Liver (tissue), 9 donors: Measurements from ENCODE around the gene SEC62. TPM values are rescaled to one million over a fixed set of nuclear protein-coding genes. Genes with fewer than 3 reads are reported as not detected.

Experiments used
- DNase-seq: peaks from one replicate; pipeline ENCODE4 v3.0.0-alpha.2; 2017; ENCODE audit warnings: low spot score
- H3K27ac ChIP-seq, 2 donors: one replicate each; pipeline ENCODE4 v1.7.0; 2013; ENCODE audit warnings: inconsistent platforms in 2 of 2, low read length in 2 of 2, control low read depth in 1 of 2, low read depth in 1 of 2, mild to moderate bottlenecking in 1 of 2
- H3K27me3 ChIP-seq, 4 donors: one replicate each; pipeline versions ENCODE4 v1.6.1 to v1.7.0; 2013; ENCODE audit warnings: low read length in 3 of 4, inconsistent platforms in 1 of 4, mild to moderate bottlenecking in 1 of 4, moderate library complexity in 1 of 4; ENCODE audit not compliant: control insufficient read depth in 4 of 4, insufficient read depth in 4 of 4
- H3K36me3 ChIP-seq, 4 donors: one replicate each; pipeline versions ENCODE4 v1.6.1 to v1.7.0; 2013; ENCODE audit warnings: low read length in 3 of 4, mild to moderate bottlenecking in 3 of 4, low read depth in 1 of 4, moderate library complexity in 1 of 4; ENCODE audit not compliant: control insufficient read depth in 4 of 4, insufficient read depth in 3 of 4
- H3K4me1 ChIP-seq, 4 donors: one replicate each; pipeline versions ENCODE4 v1.6.1 to v1.7.0; 2013; ENCODE audit warnings: low read length in 3 of 4, mild to moderate bottlenecking in 3 of 4, moderate library complexity in 1 of 4; ENCODE audit not compliant: control insufficient read depth in 4 of 4, insufficient read depth in 4 of 4
- H3K4me3 ChIP-seq, 3 donors: one replicate each; pipeline versions ENCODE4 v1.6.1 to v1.7.0; 2013; ENCODE audit warnings: low read length in 3 of 3, control low read depth in 1 of 3, low read depth in 1 of 3, mild to moderate bottlenecking in 1 of 3
- H3K9ac ChIP-seq, 2 donors: one replicate each; pipeline ENCODE4 v1.7.0; 2013; ENCODE audit warnings: low read length in 2 of 2, mild to moderate bottlenecking in 2 of 2, moderate library complexity in 2 of 2, control low read depth in 1 of 2, low read depth in 1 of 2
- H3K9me3 ChIP-seq, 4 donors: one replicate each; pipeline versions ENCODE4 v1.6.1 to v1.7.0; 2013; ENCODE audit warnings: low read length in 3 of 4; ENCODE audit not compliant: control insufficient read depth in 4 of 4
- EGR1 ChIP-seq, 2 donors: IDR thresholded peaks; 2 replicates each; pipeline ENCODE4 v1.6.1; 2016 to 2018; ENCODE audit warnings: antibody characterized with exemption in 2 of 2, low read depth in 2 of 2
- FOXA1 ChIP-seq: IDR thresholded peaks from 2 replicates; pipeline ENCODE4 v1.6.1; 2016; ENCODE audit warnings: antibody characterized with exemption
- FOXA2 ChIP-seq: IDR thresholded peaks from 2 replicates; pipeline ENCODE4 v1.6.1; 2016; ENCODE audit warnings: antibody characterized with exemption
- GABPA ChIP-seq, 2 donors: IDR thresholded peaks in 1 of 2; conservative IDR thresholded peaks in 1 of 2; 2 replicates each; pipeline ENCODE4 v1.6.1; 2016; ENCODE audit warnings: antibody characterized with exemption in 2 of 2, mild to moderate bottlenecking in 1 of 2, moderate library complexity in 1 of 2
- HNF4A ChIP-seq, 2 donors: conservative IDR thresholded peaks; 2 replicates each; pipeline ENCODE4 v1.6.1; 2016; ENCODE audit warnings: antibody characterized with exemption in 2 of 2, mild to moderate bottlenecking in 2 of 2
- SP1 ChIP-seq: IDR thresholded peaks from 2 replicates; pipeline ENCODE4 v1.6.1; 2018; ENCODE audit warnings: antibody characterized with exemption, mild to moderate bottlenecking
- TAF1 ChIP-seq: conservative IDR thresholded peaks from 2 replicates; pipeline ENCODE4 v1.6.1; 2016; ENCODE audit warnings: antibody characterized with exemption, mild to moderate bottlenecking
- YY1 ChIP-seq: IDR thresholded peaks from 2 replicates; pipeline ENCODE4 v1.6.1; 2016; ENCODE audit warnings: antibody characterized with exemption, mild to moderate bottlenecking
- ZBTB33 ChIP-seq: IDR thresholded peaks from 2 replicates; pipeline ENCODE4 v1.6.1; 2016; ENCODE audit warnings: antibody characterized with exemption
- WGBS: extraction: QIAGEN DNeasy Blood & Tissue Kit; methylation state at CpG from one replicate; pipeline ENCODE4 v1.1.7; 2013; 5-methylcytosine and 5-hydroxymethylcytosine counted together
- polyA plus RNA-seq, 2 donors: library from polyadenylated mRNA; stranded (reverse) in 1 of 2; unstranded in 1 of 2; fragments of 200-250 nt in 1 of 2; fragments of >200 nt in 1 of 2; fragmentation: Nextera tagmentation in 1 of 2; extraction: Ambion mirVana in 1 of 2; gene quantifications; one replicate each; pipeline versions ENCODE4 v1.2.1 to v1.2.3, GENCODE V29; 2013 to 2015
- total RNA-seq, 2 donors: library from RNA; depleted of rRNA; stranded (reverse); fragments of >200 nt; gene quantifications; one replicate each; pipeline ENCODE4 v1.2.3, GENCODE V29; 2014
- TF ChIP-seq, protein P1 (sequence below): fragments of 150-350 bp; IDR thresholded peaks from 2 replicates; pipeline ENCODE4 v1.5.1; 2017; ENCODE audit warnings: improper control_type of control experiment, low read depth, low read length; ENCODE audit not compliant: missing input control
- donor health status: healthy.
- donor health status: healthy.
- donor health status: healthy.
- donor health status: healthy.
- donor health status: healthy.

Gene SEC62
- total and polyA plus RNA-seq, 4 donors = 40.1 to 200 (median 63.3) TPM

GRCh38 chr3:169948559-169949448 is 17.8 kb upstream of the SEC62 start:
- no peak for DNase-seq
- no peak overlapping the region for H3K4me3 ChIP-seq
- no peaks in the 10 kb centered on the region for H3K27me3 ChIP-seq
- WGBS = 77% methylated on average over 2 of the region's 2 CpGs
- no peaks in the 10 kb centered on the region for H3K4me1 ChIP-seq
- H3K36me3 ChIP-seq = no peaks in the 10 kb centered on the region
- H3K9ac ChIP-seq = no peak overlapping the region
- no peak overlapping the region for H3K27ac ChIP-seq
- TF ChIP-seq FOXA1 (no peak), EGR1 (IDR thresholded peaks at IDR 0.05; ENCODE audit: low read depth in 2 of 2) (no peak), ZBTB33 (no peak), TAF1 (no peak), HNF4A (conservative IDR thresholded peaks at IDR 0.05) (no peak), YY1 (no peak)
- H3K9me3 ChIP-seq = no peaks in the 10 kb centered on the region

DNA sequence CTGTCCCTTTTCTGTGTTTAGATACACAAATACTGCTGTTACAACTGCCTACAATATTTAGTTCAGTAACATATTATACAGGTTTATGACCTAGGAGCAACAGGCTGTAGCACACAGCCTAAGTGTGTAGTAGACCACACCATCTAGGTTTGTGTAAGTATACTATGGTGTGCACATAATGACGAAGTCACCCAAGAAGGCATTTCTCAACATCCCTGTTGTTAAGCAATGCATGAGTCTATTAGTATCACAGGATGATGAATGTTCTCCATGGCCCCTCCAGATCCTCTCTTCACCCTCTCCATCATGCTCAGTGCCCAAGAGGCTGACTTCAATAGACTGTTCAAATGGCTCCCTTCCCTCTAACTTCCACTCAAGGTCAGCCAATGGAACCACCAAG is 14.6 kb upstream of the SEC62 start:
- no peaks in the 10 kb centered on the region for H3K4me1 ChIP-seq

GRCh38 chr3:169953462-169954141 is 13.0 kb upstream of the SEC62 start:
- DNase-seq = no peak
- Histone ChIP-seq H3K4me1 (no peaks in the 10 kb centered on the region), H3K9me3 (no peaks in the 10 kb centered on the region), H3K9ac (no peak overlapping the region), H3K27ac (no peak overlapping the region), H3K27me3 (no peaks in the 10 kb centered on the region), H3K36me3 (no peaks in the 10 kb centered on the region), H3K4me3 (no peak overlapping the region)
- TF ChIP-seq SP1 = no peak
- WGBS = 91% methylated on average over 3 of the region's 3 CpGs

More for the DNA sequence above, 14.6 kb upstream of the SEC62 start:
- Histone ChIP-seq H3K4me3 (no peak overlapping the region), H3K9me3 (no peaks in the 10 kb centered on the region), H3K27ac (no peak overlapping the region), H3K36me3 (no peaks in the 10 kb centered on the region), H3K9ac (no peak overlapping the region), H3K27me3 (no peaks in the 10 kb centered on the region)
- no peak for DNase-seq
- TF ChIP-seq FOXA2 = no peak
- no peak for TF ChIP-seq EGR1 (IDR thresholded peaks at IDR 0.05; ENCODE audit: low read depth in 2 of 2)
- TF ChIP-seq GABPA (IDR thresholded peaks at IDR 0.05 in 1 of 2, conservative IDR thresholded peaks at IDR 0.05 in 1 of 2) = no peak
- TF ChIP-seq, protein P1, sequence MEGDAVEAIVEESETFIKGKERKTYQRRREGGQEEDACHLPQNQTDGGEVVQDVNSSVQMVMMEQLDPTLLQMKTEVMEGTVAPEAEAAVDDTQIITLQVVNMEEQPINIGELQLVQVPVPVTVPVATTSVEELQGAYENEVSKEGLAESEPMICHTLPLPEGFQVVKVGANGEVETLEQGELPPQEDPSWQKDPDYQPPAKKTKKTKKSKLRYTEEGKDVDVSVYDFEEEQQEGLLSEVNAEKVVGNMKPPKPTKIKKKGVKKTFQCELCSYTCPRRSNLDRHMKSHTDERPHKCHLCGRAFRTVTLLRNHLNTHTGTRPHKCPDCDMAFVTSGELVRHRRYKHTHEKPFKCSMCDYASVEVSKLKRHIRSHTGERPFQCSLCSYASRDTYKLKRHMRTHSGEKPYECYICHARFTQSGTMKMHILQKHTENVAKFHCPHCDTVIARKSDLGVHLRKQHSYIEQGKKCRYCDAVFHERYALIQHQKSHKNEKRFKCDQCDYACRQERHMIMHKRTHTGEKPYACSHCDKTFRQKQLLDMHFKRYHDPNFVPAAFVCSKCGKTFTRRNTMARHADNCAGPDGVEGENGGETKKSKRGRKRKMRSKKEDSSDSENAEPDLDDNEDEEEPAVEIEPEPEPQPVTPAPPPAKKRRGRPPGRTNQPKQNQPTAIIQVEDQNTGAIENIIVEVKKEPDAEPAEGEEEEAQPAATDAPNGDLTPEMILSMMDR = no peak
- WGBS = 84% methylated on average over 1 of the region's 1 CpG
